HPDE6-E6E7 (cell line): Measurements from ENCODE around the gene KATNB1.
"Not testable (repeated sequence)": the region's sequence is repeated elsewhere in the genome, so short reads cannot be mapped to it uniquely, and the experiment has no call there.

Experiments
- DNase-seq: peaks from one replicate; pipeline ENCODE4 v3.0.0; 2011; ENCODE audit warnings: missing footprints; ENCODE audit errors: extremely low spot score

The KATNB1 gene

DNA sequence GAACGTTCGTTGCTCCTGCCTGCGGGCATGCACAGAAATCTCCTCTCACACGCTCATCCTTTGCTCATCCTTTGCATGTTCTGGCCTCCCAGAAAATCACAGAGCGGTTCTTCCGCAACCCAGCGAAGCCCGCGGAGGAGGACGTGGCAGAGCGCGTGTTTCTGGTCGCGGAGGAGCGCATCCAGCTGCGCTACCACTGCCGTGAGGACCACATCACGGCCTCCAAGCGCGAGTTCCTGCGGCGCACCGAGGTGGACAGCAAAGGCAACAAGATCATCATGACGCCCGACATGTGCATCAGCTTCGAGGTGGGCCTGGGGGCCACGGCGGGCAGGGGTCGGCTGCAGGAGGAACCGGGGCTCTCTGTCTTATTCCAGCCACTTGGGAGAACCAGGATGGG, 9.6 kb upstream of the KATNB1 start:
- no peak for DNase-seq

DNA sequence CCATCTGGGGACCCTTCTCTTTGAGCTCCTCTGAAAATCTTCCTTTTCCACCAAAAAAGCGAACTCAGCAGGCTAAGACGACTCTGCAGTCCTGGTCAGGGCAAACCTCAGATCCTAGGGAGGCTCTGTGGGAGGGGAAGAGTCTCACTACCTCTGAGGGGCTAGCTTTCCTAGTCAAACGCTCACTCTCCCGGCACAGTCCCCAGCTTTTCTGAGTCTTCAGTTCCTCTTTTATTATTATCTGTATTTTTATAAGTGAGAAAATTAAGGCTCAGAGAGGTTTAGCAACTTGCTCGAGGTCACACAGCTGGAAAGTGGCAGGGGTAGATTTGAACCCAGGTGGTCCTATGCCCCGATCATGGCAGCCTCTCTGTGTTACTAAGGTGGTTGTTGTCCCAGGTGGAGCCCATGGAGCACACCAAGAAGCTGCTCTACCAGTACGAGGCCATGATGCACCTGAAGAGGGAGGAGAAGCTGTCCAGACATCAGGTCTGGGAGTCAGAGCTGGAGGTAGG, 9.1 kb upstream of the KATNB1 start:
- DNase-seq: no peak

DNA sequence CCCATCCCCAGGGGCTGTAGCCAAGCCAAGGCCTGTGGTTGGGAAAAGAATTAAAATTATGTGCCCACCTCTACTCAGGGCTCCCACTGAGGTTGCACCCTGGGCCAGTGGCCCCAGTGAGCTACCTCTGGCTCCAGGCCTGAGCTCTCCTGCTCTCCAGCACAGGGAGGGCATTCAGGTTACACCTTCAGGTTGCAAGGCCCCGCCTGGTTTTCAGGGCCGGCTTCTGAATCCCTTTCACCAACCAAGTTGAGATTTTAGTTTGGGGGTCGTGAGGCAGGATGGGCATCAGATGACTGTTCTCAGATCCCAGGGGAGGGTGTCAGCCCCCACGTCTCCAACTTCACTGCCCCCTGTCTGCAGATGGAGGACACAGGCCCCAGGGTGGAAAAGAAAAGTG, 8.0 kb upstream of the KATNB1 start:
- no peak for DNase-seq

DNA sequence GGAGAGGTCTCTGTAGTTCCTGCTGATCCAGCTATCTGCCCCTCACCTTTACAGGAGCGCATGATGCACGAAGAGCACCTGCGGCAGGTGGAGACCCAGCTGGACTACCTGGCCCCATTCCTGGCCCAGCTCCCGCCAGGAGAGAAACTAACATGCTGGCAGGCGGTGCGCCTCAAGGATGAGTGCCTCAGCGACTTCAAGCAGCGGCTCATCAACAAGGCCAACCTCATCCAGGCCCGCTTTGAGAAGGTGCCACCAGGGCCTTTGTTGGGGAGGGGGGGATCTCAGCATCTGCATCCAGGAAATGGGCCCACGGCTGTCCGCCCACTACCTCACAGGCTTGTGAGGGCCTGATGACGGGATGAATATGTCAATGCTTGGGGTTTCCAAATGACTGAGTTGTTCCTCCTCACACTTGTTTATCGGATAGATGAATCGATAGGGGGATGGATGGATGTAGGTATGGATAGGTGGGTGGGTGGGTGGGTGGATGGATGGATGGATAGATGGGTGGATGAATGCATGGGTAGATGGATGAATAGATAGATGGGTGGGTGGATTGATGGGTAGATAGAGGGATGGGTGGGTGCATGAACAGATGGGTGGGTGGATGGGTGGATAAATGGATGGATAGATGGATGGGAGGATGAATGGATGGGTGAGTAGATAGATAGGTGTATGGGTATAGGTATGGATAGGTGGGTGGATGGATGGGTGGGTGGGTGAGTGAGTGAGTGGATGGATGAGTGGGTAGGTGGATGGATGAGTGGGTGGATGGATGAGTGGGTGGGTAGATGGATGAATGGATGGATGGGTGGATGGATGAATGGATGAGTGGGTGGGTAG, 7.0 kb upstream of the KATNB1 start:
- DNase-seq: no peak

DNA sequence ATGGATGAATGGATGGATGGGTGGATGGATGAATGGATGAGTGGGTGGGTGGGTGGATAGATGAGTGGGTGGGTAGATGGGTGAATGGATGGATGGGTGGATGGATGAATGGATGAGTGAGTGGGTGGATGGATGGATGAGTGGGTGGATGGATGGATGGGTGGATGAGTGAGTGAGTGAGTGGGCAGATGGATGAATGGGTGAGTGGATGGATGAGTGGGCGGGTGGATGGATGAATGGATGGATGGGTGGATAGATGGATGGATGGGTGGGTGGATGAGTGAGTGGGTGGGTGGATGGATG, 6.4 kb upstream of the KATNB1 start:
- DNase-seq: no peak

DNA sequence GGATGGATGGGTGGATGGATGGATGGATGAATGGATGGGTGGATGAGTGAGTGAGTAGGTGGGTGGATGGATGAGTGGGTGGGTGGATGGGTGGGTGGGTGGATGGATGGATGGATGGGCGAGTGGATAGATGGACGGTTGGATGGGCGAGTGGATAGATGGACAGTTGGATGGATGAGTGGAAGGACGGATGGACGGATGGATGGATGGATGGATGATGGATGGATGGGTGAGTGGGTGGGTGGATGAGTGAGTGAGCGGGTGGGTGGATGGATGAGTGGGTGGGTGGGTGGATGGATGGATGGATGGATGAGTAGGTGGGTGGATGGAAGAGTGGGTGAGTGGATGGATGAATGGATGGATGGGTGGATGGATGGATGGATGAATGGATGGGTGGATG, 5.7 kb upstream of the KATNB1 start:
- not testable (repeated sequence) for DNase-seq

DNA sequence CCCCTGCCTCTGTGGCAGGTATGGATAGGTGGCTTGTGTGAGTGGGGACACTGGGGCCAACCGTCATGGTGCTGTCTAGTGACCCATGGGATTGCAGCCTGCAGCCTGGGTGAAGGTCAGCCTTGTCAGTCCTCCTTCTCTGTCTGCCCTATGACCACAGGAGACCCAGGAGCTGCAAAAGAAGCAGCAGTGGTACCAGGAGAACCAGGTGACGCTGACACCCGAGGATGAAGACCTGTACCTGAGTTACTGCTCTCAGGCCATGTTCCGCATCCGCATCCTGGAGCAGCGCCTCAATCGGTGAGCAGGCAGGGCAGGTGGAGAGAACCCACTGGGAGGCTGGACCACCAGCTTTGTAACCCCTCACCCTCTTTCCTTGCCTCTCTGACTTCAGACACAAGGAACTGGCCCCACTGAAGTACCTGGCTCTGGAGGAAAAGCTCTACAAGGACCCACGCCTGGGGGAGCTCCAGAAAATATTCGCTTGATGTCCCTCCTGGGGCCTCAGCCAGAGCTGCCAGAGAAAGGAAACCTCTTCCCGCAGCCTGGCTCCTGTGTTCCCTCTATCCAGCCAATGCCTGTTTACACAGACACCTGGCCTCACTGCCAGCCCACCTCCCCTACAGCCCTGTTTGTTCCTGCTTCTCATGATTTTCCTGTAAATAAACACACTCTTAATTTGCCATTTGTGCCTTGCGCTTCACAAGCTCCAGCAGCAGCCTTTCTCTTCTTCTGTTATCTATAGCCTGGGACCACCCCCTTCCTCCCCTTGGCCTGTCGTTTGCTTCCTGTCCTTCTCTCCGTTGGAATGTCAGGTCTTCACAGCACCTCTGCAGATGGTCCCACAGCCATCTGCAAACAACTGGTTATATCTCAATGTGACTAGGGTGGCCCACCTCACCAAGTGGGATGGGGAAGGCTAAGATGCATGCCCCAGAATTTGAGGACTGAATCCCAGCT, 4.5 kb upstream of the KATNB1 start:
- DNase-seq: no peak

DNA sequence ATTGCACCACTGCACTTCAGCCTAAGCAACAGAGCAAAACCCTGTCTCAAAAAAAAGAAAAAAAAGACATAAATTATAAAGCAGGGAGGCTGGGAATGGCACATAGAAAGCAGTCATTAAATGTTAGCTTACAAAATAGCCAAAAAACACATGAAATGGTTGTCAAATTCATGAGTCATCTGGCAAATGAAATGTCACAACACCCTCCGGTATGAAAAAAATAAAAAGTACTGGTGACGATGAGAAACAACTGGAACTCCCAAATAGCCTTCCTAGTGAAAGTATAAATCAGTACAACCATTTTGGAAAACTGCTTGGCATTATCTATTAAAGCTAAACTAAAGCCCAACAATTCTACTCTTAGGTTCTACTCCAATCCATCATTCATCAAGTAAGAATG, 3.5 kb upstream of the KATNB1 start:
- DNase-seq: no peak

DNA sequence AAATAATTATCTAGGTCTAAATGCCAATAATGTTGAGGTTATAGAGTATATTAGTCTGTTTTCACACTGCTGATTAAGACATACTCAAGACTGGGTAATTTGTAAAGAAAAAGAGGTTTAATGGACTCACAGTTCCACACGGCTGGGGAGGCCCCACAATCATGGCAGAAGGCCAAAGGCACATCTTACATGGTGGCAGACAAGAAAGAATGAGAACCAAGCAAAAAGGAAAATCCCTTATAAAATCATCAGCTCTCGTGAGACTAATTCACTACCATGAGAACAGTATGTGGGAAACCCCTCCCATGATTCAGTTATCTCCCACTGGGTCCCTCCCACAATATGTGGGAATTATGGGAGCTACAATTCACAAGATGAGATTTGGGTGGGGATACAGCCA, 2.9 kb upstream of the KATNB1 start:
- no peak for DNase-seq

DNA sequence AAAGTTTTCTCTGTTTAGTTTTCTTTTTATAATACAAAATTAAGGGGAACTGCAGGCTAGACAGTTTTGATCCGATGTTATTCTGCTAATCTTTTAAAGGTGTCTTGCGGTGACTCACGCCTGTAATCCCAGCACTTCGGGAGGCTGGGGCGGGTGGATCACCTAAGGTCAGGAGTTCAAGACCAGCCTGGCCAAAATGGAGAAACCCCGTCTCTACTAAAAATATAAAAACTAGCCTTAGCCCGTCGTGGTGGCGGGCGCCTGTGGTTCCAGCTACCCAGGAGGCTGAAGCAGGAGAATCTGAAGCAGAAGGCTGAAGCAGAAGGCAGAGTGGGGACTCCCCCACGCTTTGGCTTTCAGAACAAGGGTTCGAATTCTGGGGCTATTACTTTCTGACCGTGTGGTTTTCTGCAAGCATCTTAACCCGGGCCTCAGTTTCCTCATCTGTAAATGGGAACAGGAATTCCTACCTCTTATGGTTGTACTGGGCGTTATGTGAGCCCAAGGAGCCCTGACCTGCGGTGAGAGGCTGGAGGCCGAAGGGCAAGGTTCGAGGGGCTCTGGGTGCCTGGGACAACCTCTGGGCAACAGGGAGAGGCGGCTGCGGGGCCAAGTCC, 1.2 kb upstream of the KATNB1 start:
- no peak for DNase-seq

DNA sequence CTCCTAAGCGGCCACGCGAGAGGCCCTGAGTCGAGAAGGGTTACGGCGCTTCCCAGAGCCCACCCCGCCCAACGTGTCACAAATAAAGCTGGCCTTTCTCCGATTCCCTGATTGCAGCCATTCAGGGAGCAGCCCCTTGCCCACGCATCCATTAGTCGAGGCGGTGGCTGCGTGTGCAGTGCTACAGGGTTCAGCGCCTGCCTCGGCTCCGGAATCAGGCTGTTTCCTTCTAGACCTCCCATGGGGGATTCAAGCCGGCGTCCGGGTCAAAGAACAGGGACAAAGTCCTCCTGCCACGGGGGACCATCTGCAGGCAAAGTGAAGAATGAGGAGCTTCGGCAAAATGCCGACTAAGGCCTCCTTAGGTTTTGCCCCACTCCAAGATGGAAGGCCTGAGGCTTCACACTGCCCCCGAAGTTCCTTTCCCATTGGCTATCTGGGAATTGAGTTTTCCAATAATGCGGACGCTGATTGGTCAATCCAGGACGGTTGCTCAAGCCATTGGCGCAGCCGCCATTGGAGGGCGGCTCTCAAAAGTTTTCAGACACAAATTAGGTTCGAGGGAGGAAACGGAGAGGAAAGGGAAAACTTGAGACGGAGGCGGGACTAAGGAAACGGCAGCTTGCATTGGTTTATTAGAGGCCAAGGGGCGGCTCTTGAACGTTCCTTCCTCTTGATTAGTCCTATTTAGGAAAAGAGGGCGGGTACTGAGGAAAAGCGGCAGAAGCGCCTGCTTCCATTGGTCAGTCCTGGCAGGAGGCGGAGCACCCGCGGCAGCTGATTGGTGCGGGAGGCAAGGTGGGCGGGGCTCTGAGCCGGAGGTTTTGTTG, 430 bp upstream of the KATNB1 start:
- peak; percentile 99 for DNase-seq

DNA sequence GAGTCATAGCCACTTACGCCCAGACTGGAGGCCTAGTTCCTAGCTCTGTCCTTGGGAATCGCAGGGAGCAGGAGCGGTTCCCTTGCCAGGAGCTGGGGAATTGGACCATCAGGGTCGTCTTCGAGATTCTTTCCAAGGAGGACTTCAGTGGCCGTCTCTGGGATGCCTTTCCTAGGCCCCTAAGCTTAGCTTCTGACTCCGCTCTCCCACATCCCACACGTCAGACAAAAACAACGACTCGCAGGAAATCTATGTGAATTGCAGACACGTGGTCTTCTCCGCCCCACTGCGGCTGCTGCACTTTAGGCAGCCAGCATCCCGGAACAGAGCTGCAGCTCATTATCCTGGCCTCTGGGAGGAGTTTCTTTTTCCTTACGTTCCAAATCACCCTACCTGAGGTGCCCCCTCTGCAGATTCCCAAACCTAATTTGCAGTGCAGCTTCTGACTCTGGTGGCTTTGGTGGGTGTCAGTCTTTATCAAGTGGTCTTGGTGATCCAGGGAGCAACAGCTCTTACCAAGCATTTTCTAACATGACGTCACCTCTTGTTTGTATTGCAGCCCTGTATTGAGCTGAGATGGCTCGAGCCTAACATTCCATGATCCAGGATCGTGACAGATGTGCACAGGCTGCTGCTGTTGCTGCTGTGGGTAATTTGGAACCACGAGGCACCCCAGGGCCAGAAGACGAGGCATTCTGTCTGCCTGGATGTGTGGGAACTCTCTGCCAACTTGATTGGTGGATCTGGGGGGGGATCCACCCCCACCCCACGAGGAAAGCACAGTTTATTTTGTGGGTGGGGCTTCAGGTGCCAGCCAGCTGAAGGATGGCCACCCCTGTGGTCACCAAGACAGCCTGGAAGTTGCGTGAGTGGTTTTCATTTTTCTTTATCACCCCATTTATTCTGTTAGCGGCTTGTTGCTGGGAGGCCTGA, 1.1 kb downstream of the KATNB1 start:
- peak; percentile 73 for DNase-seq

DNA sequence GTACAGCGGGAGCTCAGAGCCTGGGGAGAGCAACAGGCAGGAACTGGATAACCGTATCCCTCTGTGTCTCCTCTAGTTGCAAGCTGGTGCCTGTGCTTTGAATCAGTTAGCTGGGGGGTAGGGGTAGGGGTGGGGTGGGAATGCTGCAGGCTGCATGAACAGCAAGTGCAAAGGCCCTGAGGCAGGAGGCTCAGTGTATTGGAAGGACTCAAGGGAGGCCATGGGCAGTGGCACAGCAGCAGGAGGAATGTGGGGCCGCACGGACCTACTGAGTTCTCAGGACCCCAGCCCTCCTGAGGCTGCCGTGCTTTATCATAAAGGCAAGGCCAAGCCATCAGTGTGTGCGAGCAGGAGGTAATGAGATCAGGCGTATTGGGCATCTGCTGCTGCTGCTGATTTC, 3.3 kb downstream of the KATNB1 start:
- no peak for DNase-seq

DNA sequence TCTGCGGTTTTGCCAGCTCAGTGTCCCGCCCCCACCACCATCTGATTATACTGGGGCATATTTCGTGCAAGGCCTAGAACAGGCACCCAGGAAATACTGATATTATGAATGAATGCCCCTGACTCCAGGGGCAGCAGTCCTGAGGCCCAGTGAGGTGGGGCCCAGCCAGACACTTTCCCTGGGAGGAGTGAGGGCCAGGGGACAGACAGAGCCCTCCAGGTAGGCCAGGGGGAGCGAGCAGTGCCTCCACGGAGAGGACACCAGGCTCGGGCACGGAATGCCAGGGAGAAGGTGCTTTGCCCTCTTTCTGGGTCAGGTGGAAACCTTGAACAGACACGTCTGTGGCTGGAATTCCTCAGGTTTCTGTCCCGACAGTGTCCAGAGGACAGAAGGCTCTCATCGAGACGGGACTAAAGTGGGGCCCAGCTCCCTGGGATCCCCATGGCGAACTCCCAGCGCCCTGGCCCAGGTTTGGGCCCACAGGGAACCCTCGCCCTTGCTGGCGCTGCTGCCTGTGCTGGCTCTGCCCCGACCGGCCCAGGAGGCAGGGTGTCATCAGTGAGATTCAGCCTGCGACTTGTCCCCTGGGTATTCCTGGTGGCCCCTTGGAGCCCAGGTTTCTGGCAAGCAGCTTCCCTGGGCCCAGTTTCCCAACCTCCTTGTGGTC, 4.3 kb downstream of the KATNB1 start:
- no peak for DNase-seq

DNA sequence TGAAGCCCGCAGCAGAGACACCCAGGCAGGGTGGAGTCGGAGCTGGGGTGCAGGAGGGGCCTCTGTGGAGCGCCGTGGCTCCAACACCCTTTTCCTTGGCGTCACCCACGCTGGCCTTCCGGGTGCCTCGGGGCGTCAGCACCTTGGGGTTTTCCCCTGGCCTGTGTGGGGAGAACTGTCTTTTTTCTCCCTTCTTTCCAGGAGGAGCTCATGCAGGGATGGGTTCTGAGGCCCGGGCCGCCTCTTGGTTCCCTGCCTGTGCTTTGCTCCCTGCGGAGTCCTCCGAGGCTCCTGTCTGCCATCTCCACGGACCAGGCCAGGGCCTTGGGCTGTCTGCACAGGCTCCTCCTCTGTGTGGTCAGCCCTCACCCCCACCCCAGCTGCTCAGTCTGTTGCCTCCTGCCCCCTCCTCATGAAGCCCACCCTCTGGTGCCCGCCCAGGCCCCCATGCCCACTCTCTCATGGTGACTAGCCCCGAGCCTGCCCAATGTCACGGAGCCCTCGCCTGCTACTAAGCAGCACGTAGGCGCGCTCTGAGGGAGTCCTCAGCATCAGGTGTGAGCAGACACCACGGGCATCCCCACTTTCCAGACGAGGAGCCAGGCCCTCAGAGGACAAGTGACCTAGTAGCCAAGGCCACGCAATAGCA, 5.0 kb downstream of the KATNB1 start:
- no peak for DNase-seq

DNA sequence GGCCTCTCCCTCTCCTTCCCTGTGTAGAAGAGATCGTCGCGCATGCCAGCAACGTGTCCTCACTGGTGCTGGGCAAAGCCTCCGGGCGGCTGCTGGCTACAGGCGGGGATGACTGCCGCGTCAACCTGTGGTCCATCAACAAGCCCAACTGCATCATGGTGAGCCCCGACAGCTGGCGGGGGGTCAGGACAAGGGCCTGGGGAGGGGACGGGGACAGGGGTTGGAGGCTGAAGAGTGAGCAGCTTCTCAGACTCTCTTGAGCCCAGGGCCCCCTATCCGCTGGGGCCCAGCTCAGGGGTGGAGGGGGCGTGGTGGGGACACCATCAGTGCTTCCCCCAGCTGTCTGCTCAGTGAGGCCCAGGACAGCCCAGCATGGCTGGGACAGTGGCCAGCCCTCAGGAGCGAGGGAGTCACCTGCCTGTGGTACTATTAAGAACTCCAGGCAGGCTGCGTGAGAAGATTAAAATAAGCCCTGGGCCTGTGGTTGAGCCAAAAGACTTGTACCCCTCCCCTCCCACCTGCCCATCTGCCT, 6.2 kb downstream of the KATNB1 start:
- DNase-seq: no peak

DNA sequence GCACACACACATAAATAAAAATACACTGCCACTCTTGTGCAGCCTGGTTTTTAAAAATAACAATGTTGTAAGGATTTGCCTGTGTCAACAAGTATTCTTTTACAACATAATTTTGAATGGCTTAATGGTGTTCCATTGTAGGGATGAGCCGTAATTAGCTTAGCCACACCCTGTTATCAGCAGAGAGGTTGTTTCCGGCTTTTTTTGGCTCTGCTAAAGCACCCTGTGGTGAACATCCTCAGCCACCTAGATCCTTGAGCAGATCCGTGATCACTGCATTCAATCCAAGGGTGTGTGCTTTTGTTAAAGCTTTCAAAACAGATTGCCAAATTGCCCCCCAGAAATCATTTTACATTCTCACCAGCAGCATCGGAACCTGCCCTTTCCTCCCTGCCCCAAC, 7.0 kb downstream of the KATNB1 start:
- DNase-seq: no peak

DNA sequence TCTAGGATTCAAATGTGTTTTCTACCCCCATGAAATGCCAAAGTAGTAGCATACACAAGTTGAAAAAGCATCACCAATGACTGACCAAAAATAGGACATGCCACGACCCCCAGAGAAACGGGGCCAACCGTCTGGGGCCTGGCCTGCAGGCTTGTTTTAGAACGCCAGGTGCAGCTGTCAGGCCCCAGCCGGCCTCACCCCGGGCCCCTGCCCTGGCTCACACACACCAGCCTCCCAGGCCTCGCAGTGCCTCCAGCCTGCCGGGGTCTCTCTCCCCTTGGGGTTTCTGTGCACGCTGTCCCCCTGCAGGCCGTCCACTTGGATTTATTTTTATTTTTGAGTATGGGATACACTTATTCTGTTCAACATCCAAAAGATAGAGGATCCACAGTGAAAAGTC, 7.9 kb downstream of the KATNB1 start:
- DNase-seq: no peak
